ENCODE measurements around the gene DCAKD. TPM values are rescaled to one million over a fixed set of nuclear protein-coding genes. Genes with fewer than 3 reads are reported as not detected.

Gene DCAKD
- polyA plus RNA-seq, 3 donors from 2014 or later = 8.3 to 22.9 (median 9.3) TPM

DNA sequence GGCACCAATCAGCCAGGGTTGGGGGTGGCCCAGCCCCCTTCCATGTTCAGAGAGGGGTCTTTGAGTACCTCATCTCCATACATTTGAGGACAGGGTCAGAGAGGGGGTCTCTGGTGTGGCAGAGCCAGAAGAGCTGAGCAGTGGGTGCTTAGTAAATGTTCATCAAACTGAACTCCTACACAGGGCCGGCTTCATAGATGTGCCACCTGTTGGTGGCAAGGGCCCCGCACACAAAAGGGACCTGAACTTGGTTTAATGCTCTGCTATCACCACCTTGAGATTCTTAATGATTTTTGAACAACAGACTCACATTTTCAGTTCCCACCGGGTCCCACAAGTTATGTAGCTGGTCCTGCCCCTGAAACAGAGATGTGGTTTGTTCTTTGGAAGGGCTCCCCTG lies 74.4 kb downstream of the DCAKD start:
- H3K4me1 Mint-ChIP-seq = no peaks in the 10 kb centered on the region
- H3K4me3 Mint-ChIP-seq = no peak overlapping the region
- H3K9me3 Mint-ChIP-seq = no peaks in the 10 kb centered on the region
- H3K27ac Mint-ChIP-seq = no peak overlapping the region
- no peak for DNase-seq
- H3K36me3 Mint-ChIP-seq = no peaks in the 10 kb centered on the region
- H3K27me3 Mint-ChIP-seq (ENCODE audit: low read depth in 3 of 3) = peaks cover 4 to 19% (median 11%) of the 10 kb centered on the region in 3 donors

- no peak overlapping the region for H3K4me3 Mint-ChIP-seq
- H3K27me3 Mint-ChIP-seq (ENCODE audit: low read depth in 3 of 3) = peaks cover 2 to 15% (median 10%) of the 10 kb centered on the region in 3 donors
- no peaks in the 10 kb centered on the region for H3K4me1 Mint-ChIP-seq
- H3K36me3 Mint-ChIP-seq = no peaks in the 10 kb centered on the region
- DNase-seq = no peak
- no peaks in the 10 kb centered on the region for H3K9me3 Mint-ChIP-seq
- H3K27ac Mint-ChIP-seq = no peak overlapping the region
These were observed 75.2 kb downstream of the DCAKD start for GRCh38 chr17:44976206-44976605.

Other genes starting within 250 kb of the DCAKD start
- not detected for gene GJC1, start 221.3 kb downstream of the DCAKD start, polyA plus RNA-seq
- not detected for gene HIGD1B, start 203.7 kb downstream of the DCAKD start, polyA plus RNA-seq
- 100 to 1,000 TPM in 2 of 3 donors, 10 to 100 TPM in 1; 76.5 to 109 (median 101) TPM for gene EFTUD2, start 152.2 kb downstream of the DCAKD start, polyA plus RNA-seq
- gene GFAP, start 136.1 kb downstream of the DCAKD start, polyA plus RNA-seq = 1 to 10 TPM in 1 of 3 donors, not detected in 2; 1.1 TPM
- gene KIF18B, start 103.9 kb downstream of the DCAKD start, polyA plus RNA-seq = under 1 TPM in 1 of 3 donors, not detected in 2; 0.37 TPM
- gene C1QL1, start 83.3 kb downstream of the DCAKD start, polyA plus RNA-seq = under 1 TPM in 1 of 3 donors, not detected in 2; 0.20 TPM
- 10 to 100 TPM; 53.8 to 74.1 (median 69.9) TPM for gene NMT1, start 9.7 kb upstream of the DCAKD start, polyA plus RNA-seq
- gene PLCD3, start 80.9 kb upstream of the DCAKD start, polyA plus RNA-seq = under 1 TPM in 1 of 3 donors, not detected in 2; 0.75 TPM
- gene ACBD4, start 84.1 kb upstream of the DCAKD start, polyA plus RNA-seq = 10 to 100 TPM in 2 of 3 donors, 1 to 10 TPM in 1; 7.9 to 11.2 (median 10.4) TPM
- 1 to 10 TPM; 1.1 to 7.2 (median 3.0) TPM for gene HEXIM1, start 96.8 kb upstream of the DCAKD start, polyA plus RNA-seq
- 1 to 10 TPM; 1.9 to 7.4 (median 5.6) TPM for gene HEXIM2, start 110.2 kb upstream of the DCAKD start, polyA plus RNA-seq
- 10 to 100 TPM; 17.6 to 66.7 (median 25.3) TPM for gene FMNL1, start 170.3 kb upstream of the DCAKD start, polyA plus RNA-seq
- under 1 TPM in 1 of 3 donors, not detected in 2; 0.16 TPM for gene SPATA32, start 210.5 kb upstream of the DCAKD start, polyA plus RNA-seq